ENCODE results near the gene FOXP2.

DNA sequence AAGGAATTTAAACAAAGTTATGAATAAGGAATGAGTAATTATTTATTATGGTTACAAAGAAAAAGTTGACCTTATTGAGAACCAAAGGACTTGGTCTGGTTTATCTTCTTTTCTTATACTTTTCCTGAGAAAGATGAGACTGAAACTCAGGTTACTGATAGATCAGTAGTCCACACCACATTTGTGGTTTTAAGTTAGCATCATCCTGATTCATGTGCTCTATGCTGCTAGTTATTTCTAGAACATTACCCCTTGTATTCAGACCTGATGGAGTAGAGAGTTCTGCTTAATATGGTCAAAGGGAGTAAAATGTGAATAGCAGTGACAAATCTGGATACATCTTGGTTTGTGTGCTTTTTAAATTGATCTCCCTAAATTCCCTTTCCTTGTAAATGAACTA, 63.8 kb downstream of the FOXP2 start:
- TF ChIP-seq, protein P1, sequence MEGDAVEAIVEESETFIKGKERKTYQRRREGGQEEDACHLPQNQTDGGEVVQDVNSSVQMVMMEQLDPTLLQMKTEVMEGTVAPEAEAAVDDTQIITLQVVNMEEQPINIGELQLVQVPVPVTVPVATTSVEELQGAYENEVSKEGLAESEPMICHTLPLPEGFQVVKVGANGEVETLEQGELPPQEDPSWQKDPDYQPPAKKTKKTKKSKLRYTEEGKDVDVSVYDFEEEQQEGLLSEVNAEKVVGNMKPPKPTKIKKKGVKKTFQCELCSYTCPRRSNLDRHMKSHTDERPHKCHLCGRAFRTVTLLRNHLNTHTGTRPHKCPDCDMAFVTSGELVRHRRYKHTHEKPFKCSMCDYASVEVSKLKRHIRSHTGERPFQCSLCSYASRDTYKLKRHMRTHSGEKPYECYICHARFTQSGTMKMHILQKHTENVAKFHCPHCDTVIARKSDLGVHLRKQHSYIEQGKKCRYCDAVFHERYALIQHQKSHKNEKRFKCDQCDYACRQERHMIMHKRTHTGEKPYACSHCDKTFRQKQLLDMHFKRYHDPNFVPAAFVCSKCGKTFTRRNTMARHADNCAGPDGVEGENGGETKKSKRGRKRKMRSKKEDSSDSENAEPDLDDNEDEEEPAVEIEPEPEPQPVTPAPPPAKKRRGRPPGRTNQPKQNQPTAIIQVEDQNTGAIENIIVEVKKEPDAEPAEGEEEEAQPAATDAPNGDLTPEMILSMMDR (IDR thresholded peaks at IDR 0.05) = no peak
- no peak for TF ChIP-seq EZH2 (IDR thresholded peaks at IDR 0.05; ENCODE audit: borderline replicate concordance, insufficient read depth, low read depth, low read length, poor library complexity, severe bottlenecking)

Measured in B cell (primary cell).